GM18511 (cell line): ENCODE measurements around the gene BANP.
"Not testable (repeated sequence)": the region's sequence is repeated elsewhere in the genome, so short reads cannot be mapped to it uniquely, and the experiment has no call there.

Source experiments
- ATAC-seq: cut with Tn5 transposase; IDR thresholded peaks from one replicate; pipeline ENCODE4 v1.9.1; 2021; ENCODE audit warnings: mild to moderate bottlenecking, moderate library complexity; ENCODE audit not compliant: unreplicated experiment

The BANP gene

DNA sequence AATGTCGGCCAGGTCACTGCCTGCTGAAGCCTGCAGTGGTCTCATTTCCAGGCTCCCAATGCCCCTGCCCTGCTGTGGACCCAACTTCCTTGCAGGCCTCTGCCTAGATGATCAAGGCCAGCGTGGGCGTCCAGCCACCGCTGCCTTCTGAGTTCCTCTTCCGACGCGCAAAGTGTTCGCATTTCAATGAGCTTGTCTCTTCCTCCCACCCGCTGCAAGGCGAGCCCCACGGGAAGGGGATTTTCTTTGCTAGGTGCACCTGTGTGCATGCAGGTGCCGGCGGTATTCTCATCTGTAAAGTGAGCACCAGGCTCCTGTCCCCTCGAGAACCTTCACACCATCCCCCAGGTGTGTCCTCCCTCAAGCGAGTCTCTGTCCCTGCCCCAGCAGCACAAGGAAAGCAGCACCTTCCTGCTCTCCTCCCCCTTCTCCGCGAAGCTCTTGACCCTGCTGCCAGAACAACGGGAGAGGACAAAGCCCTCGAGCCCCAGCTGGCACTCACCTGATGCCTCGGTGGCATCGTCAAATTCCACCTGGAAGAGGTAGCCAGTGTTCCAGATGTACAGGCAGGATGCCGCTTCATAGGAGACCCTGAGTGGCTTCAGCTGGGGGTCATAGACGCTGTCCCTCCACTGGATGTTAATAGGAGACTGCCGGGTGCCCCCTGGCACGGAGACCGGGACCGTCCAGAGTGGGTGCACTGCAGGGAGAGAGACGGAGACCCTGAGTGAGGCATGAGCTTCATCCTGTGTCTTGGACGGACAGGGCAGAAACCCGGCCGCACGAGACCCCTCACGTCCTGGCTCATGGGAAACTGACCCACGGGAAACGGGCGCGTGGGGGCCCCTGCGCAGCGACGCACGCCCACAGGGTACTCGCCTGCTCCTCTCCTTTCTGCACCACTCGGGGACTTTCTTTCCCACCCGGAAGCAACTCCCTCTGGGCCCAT, 24.7 kb upstream of the BANP start:
- ATAC-seq = no peak

DNA sequence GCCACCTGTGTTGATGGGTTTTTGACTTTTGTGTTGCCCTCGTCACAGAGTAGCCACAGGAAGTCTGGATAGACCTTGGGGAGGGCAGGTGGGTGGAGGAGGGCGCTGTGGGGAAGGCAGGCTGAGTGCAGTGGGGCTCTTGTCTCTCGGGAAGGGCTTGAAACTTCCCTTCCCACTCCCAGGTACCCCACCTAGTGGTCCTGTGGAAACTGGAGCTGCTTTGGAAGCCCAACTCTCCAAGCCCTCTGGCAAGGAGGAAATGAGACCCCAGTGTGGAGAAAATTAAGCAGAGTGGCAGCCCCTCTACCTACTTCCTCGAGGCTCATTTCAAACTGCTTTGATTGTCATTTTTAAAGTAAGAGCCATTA, 24.1 kb upstream of the BANP start:
- no peak for ATAC-seq

DNA sequence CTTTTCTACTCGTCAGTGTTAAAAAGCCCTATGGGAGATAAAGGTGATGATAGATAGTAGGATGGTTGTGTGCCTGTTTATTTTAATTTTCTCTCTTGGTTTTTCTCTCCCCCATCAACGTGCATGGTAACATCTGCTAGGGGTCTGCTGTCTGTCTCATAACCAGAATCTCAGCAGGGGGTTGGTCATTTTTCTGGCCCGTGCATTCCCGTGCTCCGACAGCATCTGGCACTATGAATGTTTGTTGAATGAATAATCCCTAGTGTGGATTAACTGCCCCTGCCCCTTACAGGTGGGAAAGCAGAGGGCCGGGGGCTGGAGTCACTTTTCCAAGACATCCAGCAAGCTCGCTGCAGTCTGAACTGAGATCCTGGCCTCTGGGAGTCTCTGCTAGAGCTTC, 21.2 kb upstream of the BANP start:
- ATAC-seq = no peak

DNA sequence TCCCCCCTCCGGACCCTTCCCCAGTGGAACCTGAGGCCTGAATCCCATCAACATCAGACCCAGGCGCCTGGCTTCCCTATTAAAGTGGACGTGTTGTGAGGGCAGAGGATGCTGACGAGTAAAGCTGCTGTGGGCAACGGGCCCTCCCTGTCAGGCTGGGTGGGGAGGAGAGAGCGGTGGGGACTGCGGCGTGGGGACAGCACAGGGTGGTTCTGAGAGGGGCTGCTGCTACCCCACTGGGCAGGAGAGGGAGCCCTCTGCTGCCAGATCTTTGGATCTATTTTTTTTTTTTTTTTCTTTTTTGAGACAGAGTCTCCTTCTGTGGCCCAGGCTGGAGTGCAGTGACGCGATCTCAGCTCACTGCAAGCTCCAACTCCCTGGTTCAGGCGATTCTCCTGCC, 20.8 kb upstream of the BANP start:
- ATAC-seq = no peak

DNA sequence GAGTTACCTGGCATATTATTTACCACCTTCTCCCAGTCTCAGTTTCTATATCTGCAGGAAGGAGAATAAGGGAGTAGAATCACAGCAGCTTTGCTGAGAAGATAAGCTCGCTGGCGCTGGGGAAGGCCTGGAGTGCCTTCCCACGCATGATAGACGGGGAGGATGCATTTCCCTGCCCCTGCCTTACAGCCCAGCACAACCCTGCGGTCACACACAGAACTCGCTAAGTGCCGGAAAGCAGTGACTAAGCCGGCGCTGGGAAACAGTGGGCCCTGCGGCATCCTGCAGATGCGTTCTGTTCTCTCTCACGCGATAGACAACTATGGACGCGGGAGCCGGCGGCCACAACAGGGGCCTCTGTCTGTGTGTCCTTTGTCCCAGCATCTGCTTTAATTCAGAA, 19.7 kb upstream of the BANP start:
- no peak for ATAC-seq

DNA sequence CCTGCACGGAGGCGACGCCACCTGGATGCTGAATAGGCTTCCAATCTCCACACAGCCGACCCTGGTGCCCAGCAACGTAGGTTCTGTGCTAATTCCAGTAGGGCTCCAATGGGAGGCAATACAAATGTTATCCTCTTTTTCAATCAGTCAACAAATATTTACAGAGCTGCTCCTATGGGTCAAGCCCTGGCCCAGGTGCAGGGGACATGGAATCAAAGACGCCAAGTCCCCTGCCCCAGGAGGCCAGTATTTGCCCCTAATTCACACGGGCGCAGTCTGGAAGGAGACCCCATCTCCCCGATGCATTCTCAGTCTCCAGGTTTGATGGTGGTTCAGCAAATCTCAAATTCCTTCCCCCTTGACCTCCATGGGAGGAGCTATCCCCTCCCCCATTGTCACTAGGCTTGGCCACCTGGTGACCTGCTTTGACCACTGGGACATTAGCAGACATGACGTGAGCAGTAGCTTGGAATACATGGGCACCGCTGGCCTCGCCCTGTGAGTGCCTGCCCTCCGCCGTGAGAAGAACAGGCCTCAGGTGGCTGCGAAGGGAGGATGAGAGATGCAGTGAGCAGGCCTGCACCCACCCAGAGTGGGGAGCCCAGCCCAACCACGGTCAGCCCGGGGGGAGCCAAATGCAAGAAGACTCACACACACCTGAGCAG, 18.6 kb upstream of the BANP start:
- not testable (repeated sequence) for ATAC-seq

DNA sequence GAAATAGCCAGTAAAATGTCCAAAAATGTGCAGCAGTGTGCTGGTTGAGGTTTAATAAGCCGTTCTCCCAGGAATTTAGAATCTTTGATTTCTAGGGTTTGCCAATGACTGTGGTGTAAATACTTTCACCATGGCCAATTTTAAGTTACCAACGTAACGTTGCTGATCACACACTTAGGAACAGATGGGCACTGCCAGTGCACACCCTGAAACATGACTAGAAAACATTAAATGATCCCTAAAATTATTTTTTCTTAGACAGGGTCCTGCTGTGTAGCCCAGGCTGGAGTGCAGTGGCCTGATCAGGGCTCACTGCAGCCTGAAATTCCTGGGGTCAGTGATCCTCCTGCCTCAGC, 18.1 kb upstream of the BANP start:
- ATAC-seq = no peak

DNA sequence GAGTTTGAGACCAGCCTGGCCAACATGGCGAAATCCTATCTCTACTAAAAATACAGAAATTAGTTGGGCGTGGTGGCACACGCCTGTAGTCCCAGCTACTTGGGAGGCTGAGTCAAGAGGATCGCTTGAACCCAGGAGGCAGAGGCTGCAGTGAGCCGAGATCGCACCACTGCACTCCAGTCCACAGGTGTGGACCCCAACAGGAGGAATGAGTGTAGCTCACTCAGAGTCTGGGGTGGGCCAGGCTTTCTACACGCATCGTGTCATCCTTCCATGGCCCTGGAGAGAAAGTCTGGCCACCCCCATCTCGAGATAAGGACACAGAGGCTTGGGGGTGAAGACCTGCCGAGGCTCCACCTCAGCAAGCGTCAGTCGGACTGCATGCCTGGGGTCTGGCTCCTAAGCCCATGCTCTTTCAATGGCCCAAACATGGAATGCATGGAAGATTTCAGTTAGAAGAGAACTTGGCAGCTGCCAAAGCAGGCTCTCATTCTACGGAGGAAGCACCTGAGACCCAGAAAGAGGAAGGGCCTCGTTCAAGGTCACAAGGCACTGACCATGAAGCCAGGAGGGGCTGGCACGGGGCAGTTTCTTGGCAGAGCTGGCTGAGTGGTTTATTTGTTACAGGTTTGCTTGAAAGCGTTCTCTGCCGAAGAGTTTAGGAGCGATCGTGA, 16.3 kb upstream of the BANP start:
- ATAC-seq = not testable (repeated sequence)

DNA sequence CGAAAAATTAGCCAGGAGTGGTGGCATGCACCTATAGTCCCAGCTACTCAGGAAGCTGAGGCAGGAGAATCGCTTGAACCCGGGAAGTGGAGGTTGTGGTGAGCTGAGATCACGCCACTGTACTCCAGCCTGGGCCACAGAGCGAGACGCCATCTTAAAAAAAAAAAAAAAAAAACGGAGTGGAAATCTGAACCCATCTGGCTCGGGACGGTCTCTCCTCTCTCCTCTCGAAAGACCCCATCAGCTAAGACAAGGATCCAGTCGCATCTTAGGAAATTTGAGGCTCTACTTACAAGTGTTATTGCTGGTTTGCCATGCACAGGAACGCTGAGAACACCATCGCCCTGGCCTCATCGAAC, 15.2 kb upstream of the BANP start:
- not testable (repeated sequence) for ATAC-seq

DNA sequence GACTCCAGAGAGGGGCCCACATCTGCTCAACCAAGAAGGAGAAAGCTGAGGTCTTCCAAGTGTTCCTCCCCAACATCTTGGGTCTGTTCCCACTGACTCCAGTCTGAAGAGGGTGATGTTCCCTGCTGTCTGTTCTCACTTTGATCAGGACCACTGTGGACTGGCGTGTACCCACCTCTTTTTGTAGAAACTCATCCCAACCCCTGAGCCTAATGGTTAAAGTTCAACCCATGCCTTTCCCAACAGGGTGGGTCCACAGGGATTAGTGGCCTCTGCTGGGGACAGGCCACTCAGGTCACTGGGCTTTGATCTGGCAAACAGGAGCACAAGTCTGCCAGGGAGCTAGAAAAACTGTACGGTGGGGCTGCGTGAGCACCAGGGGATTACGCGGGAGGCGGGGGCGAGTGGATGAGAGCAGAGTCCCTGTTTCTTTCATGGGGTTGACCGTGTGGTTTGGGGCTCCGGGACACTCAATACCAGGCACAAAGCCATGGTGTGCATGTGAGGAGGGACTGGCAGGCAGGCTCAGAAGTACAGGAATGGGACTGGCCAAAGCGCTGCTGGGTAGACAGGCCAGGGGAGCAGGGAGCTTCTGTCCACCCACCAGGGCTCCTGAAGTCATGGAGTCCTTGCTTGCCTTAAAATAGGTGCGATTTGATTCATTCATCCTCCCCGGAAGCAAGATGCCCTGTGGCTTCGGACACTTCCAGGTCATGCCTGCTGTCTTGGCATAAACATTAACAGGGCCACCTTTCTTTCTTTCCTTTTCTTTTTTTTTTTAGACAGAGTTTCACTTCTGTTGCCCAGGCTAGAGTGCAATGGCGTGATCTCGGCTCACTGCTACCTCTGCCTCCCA, 14.6 kb upstream of the BANP start, which contains the start of gene CA5A:
Gene CA5A, minus strand, starts transcription at position 155 of the 856 bp plus-strand sequence. Its CDS starts 79 bp downstream, at position 76.
- no peak for ATAC-seq

DNA sequence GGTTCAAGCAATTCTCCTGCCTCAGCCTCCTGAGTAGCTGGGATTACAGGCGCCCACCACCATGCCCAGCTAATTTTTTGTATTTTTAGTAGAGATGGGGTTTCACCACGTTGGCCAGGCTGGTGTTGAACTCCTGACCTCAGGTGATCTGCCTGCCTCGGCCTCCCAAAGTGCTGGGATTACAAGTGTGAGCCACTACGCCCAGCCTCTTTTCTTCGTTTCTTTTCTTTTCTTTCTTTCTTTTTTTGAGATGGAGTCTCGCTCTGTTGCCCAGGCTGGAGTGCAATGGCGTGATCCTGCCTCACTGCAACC, 14.0 kb upstream of the BANP start:
- not testable (repeated sequence) for ATAC-seq

DNA sequence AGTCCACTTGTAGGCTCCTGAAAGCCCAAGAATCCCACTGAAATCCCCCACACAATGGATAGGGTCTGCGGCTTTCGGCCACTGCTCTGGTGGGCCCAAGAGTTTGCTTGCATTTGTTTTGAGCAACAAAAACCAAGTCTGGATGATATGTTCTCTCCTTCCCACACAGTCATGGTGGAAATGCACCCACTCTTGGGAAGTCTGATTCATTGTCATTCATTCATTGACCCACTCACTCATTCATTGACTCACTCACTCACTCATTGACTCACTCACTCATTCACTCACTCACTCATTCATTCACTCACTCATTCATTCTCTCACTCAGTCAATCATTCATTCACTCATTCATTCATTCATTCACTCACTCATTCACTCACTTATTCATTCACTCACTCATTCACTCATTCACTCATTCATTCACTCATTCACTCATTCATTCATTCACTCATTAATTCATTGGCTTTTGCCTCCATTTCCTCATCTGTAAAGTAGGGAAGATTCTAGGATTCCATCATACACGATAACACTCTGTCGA, 12.8 kb upstream of the BANP start:
- ATAC-seq = no peak

DNA sequence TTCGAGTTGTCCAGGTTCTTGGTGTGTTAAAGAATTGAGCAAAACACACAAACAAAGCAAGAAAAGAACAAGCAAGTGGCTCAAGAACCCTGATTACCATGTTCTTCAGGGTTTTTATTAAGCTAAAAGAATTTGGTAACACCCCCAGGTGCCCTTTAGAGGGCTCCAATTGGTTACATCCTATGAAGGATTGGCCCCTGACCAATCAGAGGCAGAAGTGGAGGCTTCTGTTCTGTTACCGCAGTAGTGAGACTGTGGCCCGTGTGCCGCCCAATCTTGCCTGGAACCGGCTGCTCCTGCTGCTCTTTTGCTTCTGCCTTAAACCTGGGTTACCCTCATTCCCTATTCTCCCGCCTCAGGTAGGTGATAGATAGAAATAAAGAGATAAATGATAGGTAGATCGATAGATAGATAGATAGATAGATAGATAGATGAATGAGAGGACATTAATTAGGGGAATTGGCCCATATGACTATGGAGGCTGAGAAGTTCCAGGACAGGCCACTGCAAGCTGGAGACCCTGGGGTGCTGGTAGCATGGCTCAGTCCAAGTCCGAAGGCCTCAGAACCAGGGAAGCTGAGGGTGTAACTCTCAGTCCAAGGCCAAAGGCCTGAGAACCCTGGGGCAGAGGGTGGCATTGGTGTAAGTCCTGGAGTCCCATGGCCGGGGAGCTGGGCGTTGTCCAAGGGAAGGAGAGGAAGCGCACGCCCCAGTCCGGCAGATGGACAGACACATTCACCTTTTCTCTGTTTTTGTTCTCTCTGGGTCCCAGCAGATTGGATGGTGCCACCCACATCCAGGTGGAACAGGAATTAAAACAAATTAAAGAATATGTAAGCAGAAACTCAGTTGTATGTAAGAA, 11.4 kb upstream of the BANP start:
- ATAC-seq = no peak

DNA sequence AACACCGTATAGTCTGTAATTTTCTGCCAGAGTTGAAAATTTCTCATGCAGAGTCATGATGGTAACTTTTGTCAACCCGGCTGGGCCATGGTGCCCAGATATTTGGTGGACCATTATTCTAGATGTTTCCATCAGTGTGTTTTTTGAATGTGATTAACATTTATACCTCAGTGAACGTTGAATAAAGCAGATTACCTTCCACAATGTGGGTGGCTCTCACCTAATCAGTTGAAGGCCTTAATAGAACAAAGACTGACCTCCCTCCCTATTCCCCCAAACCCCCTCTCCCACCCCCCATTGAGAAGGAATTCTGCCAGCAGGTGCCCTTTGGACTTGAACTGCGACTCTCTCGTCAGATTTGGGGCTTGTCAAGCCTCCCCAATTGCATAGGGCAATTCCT, 8.6 kb upstream of the BANP start:
- no peak for ATAC-seq

DNA sequence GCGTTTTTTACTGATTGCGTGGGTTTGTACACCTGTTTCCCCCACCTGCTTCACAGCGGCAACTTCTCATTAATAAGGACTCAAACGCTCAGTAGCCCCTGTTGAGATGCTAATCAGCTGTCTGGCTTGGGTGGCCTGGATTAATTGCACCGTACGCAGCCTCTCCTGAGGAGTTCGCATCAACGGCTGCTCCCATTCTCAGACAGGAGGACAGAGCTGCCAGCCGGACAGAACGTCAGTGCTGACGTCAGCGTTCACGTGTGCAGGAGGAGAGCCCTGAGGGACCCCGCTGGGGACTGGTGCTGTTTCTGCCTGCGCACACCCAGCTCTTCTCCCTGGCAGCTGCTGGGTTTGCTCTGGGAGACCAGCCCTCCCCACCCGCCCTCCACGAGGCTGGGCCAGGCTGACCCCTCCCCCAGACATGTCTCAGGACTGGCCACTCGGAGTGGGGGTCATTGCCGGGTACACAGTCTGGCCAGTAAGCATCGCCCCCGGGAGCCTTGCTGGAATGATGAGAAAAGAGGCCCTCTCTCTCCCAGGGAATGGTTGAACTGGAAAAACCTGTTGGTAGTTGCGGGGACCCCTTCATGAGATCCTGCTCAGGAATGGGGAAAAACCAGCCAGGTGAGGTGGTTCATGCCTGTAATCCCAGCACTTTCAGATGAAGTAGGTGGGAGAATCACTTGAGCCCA, 5.7 kb upstream of the BANP start:
- no peak for ATAC-seq

DNA sequence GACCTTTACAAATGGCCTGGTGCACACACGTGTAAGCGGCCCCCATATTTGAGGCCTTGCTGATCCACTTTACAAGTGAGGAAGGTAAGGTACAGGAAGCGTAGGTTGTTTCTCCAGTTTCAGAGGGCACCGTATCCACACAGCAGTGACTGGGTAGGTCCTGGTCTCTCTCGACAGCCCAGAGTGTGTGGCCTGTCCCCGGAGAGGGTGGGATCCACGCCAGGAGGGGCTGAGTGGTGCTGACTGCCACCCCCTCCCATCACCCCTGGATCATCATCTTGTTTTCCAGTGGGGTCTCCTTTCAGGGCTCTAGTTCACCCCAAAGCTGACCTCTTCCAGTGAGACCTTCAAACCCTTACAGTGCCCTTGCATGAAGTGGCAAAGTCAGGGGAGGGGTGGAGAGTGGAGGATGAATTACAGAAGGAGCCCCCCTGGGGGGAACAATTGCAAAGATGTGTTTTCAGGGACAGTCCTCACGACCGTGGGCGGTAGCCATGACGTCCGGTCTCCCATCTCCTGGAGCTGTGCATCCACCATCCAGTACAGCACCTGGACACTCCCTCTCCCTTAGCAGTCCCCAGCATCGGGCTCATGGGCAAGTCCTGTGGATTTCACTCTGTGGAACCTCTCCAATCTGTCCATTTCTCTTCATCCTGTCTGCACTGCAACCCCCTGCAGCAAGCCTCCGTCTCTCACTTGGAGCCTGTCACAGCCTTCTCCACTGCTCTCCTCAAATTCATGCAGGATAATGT, 4.5 kb upstream of the BANP start:
- no peak for ATAC-seq

DNA sequence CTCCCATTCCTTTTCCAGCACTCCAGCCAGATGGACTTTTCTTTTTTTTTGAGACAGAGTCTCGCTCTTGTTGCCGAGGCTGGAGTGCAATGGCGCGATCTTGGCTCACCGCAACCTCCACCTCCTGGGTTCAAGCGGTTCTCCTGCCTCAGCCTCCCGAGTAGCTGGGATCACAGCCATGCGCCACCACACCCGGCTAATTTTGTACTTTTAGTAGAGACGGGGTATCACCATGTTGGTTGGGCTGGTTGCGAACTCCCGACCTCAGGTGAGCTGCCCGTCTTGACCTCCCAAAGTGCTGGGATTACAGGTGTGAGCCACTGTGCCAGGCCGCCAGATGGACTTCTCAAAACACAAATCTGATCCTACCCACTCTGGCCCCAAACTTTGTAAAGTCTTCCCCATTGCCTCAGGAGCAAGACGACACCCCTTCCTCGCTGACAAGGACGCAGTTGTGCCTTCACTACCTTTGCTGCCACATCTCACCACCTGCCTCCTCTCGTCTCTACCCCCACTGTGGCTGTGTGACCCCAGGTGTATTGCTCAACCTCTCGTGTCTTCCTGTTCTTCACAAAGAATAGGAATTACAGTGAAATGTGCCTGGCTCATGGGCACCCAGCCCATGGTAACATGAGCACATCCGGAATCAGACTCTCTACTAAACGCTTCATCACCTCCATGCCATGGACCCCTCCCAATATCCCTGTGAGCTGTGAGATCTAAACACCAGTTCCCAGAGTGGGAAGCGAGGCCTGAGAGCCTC, 3.7 kb upstream of the BANP start:
- no peak for ATAC-seq

DNA sequence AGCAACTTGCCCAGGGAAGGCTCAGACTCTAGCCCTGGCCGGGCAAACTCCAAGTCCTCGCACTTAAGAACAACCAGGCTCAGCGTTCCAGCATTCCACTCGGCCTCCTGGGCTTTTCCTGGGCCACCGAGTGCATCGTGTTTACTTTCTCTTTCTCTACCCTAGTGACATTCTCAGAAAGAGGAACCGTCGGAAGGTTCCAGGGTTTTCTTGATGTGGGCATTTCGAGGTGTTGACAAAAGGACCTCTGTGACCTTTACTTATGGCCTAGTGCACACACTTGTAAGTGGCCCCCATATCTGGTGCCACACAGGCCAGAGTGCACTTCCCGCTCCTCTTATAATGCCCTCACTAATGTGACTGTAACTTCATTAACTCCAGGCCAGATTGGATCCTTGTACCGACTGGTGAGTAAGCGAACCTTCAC, 3.1 kb upstream of the BANP start:
- ATAC-seq = no peak
